BJ (cell line): ENCODE measurements around the gene ZNF292. TPM values are rescaled to one million over a fixed set of nuclear protein-coding genes. Genes with fewer than 3 reads are reported as not detected.

Experiments used
- CTCF ChIA-PET: fragments of 350-600 bp; formaldehyde crosslinking; extraction: SDS; loops from one replicate; lab custom pipeline; 2021; ENCODE audit warnings: antibody characterized with exemption, inconsistent platforms; lab: Yijun Ruan, JAX
- POLR2A ChIA-PET: fragments of 300-600 bp; sonication (Branson Sonifier 250); formaldehyde crosslinking; extraction: SDS; loops from one replicate; lab custom pipeline; 2021; ENCODE audit warnings: antibody characterized with exemption; lab: Charles Lee
- DNase-seq: peaks from one replicate; pipeline ENCODE4 v3.0.0-alpha.2; 2011; ENCODE audit warnings: low read depth
- H3K27me3 ChIP-seq: 2 replicates; pipeline ENCODE4 v1.6.0; 2011; ENCODE audit warnings: low read length; ENCODE audit not compliant: control insufficient read depth, insufficient read depth
- H3K36me3 ChIP-seq: 2 replicates; pipeline ENCODE4 v1.5.1; 2011; ENCODE audit warnings: low read length; ENCODE audit not compliant: control insufficient read depth, insufficient read depth
- H3K4me3 ChIP-seq: 2 replicates; pipeline ENCODE4 v1.5.1; 2011; ENCODE audit warnings: low read depth, mild to moderate bottlenecking, control low read depth, low read length
- polyA plus RNA-seq: library from polyadenylated mRNA; depleted of rRNA; stranded (reverse); fragments of >200 nt; gene quantifications from 2 replicates; pipeline ENCODE4 v1.2.3, GENCODE V29; 2011
- TF ChIP-seq, protein P1 (sequence below): IDR thresholded peaks from 2 replicates; pipeline ENCODE4 v1.5.1; 2011; ENCODE audit warnings: low read depth, mild to moderate bottlenecking, control low read depth, inconsistent platforms, low read length, moderate library complexity; ENCODE audit not compliant: insufficient read depth

Gene ZNF292
- polyA plus RNA-seq, 1 experiment, result 4.1 TPM

DNA sequence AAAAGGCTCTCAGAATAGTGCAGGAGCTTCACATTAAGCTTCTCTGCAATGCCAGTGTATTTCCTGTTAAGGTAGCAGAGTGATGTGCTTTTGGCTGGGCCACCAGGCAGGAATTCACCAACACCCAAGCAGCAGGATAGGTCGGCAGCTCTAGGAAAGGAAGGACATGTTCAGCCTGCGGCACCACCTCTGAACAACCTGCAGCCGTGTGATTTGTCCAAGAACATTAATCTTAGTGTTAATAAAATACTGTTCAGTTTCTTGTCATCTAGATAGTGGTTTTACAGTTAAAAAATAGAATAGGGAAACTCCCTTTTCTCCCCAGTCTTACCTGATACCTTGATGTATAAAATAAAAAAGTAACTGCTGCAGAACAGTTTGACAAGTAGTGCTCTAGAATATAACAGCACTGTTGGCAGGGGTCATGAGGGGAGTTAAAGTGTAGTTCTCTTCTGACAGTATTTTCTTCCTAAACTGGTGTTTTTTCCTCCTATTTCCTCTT is 18.8 kb downstream of the ZNF292 start:
- no peak for DNase-seq
- no peak overlapping the region for H3K4me3 ChIP-seq
- no peaks in the 10 kb centered on the region for H3K27me3 ChIP-seq
- TF ChIP-seq, protein P1, sequence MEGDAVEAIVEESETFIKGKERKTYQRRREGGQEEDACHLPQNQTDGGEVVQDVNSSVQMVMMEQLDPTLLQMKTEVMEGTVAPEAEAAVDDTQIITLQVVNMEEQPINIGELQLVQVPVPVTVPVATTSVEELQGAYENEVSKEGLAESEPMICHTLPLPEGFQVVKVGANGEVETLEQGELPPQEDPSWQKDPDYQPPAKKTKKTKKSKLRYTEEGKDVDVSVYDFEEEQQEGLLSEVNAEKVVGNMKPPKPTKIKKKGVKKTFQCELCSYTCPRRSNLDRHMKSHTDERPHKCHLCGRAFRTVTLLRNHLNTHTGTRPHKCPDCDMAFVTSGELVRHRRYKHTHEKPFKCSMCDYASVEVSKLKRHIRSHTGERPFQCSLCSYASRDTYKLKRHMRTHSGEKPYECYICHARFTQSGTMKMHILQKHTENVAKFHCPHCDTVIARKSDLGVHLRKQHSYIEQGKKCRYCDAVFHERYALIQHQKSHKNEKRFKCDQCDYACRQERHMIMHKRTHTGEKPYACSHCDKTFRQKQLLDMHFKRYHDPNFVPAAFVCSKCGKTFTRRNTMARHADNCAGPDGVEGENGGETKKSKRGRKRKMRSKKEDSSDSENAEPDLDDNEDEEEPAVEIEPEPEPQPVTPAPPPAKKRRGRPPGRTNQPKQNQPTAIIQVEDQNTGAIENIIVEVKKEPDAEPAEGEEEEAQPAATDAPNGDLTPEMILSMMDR, result no peak
- H3K36me3 ChIP-seq, result no peaks in the 10 kb centered on the region
- CTCF ChIA-PET, result interaction anchor here (1.4 kb wide), 1 partner anchor 12 kb away, joined by 3 read pairs; no protein-coding TSS in a partner anchor
- POLR2A ChIA-PET, result no interaction called here

- TF ChIP-seq, protein P1, result no peak
- DNase-seq, result no peak
- no peaks in the 10 kb centered on the region for H3K27me3 ChIP-seq
- H3K4me3 ChIP-seq, result no peak overlapping the region
- POLR2A ChIA-PET, result no interaction called here
- H3K36me3 ChIP-seq, result 0 out of 2 replicates have a peak, but pooled peaks cover 2% of the 10 kb centered on the region
- CTCF ChIA-PET, result no interaction called here
Measured at GRCh38 chr6:87176493-87176892, 21.1 kb downstream of the ZNF292 start.

- no peak for DNase-seq
- TF ChIP-seq, protein P1, result no peak
- no peak overlapping the region for H3K4me3 ChIP-seq
- ChIA-PET CTCF (no interaction called here), POLR2A (no interaction called here)
- H3K36me3 ChIP-seq, result 0 out of 2 replicates have a peak, but pooled peaks cover 2% of the 10 kb centered on the region
- no peaks in the 10 kb centered on the region for H3K27me3 ChIP-seq
Measured at GRCh38 chr6:87180105-87180728, 24.9 kb downstream of the ZNF292 start.

GRCh38 chr6:87181903-87182302 is 26.5 kb downstream of the ZNF292 start:
- Histone ChIP-seq H3K4me3 (no peak overlapping the region), H3K36me3 (0 out of 2 replicates have a peak, but pooled peaks cover 2% of the 10 kb centered on the region), H3K27me3 (no peaks in the 10 kb centered on the region)
- CTCF ChIA-PET, result no interaction called here
- TF ChIP-seq, protein P1, result no peak
- POLR2A ChIA-PET, result no interaction called here
- DNase-seq, result no peak

GRCh38 chr6:87182321-87182720 is 27.0 kb downstream of the ZNF292 start:
- no peaks in the 10 kb centered on the region for H3K27me3 ChIP-seq
- 0 out of 2 replicates have a peak, but pooled peaks cover 2% of the 10 kb centered on the region for H3K36me3 ChIP-seq
- no peak overlapping the region for H3K4me3 ChIP-seq
- DNase-seq, result no peak
- ChIA-PET CTCF (no interaction called here), POLR2A (no interaction called here)
- TF ChIP-seq, protein P1, result no peak
